Peyer's patch (tissue), 4 donors: Measurements from ENCODE around the gene SULT1B1. TPM values are rescaled to one million over a fixed set of nuclear protein-coding genes. Genes with fewer than 3 reads are reported as not detected.
A peak's percentile ranks its signal among the peaks of the same experiment; 100 is the strongest.

Source experiments
- DNase-seq, 3 donors: peaks; one replicate each; pipeline ENCODE4 v3.0.0-alpha.2; 2017 to 2019
- H3K27ac ChIP-seq, 4 donors: fragments of 200-600 bp; sonication (generic); one replicate each; pipeline ENCODE4 v1.5.1; 2016 to 2019
- H3K27me3 ChIP-seq, 2 donors: fragments of 200-600 bp; sonication (generic); one replicate each; pipeline ENCODE4 v1.5.1; 2019
- H3K36me3 ChIP-seq, 3 donors: fragments of 200-600 bp; sonication (generic); one replicate each; pipeline ENCODE4 v1.5.1; 2016 to 2019
- H3K4me1 ChIP-seq, 4 donors: fragments of 200-600 bp; sonication (generic); one replicate each; pipeline ENCODE4 v1.5.1; 2016 to 2019
- H3K4me3 ChIP-seq, 4 donors: fragments of 200-600 bp; sonication (generic); 1 replicate in 3 of 4; 2 replicates in 1 of 4; pipeline ENCODE4 v1.5.1; 2016 to 2019; ENCODE audit warnings: mild to moderate bottlenecking in 1 of 4
- H3K9me3 ChIP-seq, 4 donors: fragments of 200-600 bp; sonication (generic); one replicate each; pipeline ENCODE4 v1.5.1; 2016 to 2019; ENCODE audit warnings: mild to moderate bottlenecking in 1 of 4
- CTCF ChIP-seq, 6 experiments: fragments of 450-650 bp in 4 of 6; fragments of 200-600 bp in 2 of 6; sonication (generic) in 1 of 6; IDR thresholded peaks; one replicate each; pipeline ENCODE4 v1.5.1; 2017 to 2019; ENCODE audit warnings: antibody characterized with exemption in 6 of 6, mild to moderate bottlenecking in 3 of 6, moderate library complexity in 1 of 6
- POLR2A ChIP-seq, 2 donors: fragments of 450-650 bp; IDR thresholded peaks; one replicate each; pipeline ENCODE4 v1.5.1; 2017; ENCODE audit warnings: antibody characterized with exemption in 2 of 2, mild to moderate bottlenecking in 2 of 2, moderate library complexity in 2 of 2
- total RNA-seq, 4 donors: library from RNA; depleted of rRNA; stranded (reverse); fragments of >200 nt; gene quantifications; one replicate each; pipeline ENCODE4 v1.1.0, GENCODE V29; 2016

SULT1B1 gene
- total RNA-seq, 4 donors from 2014 or later: 15.7 to 137 (median 99.9) TPM

GRCh38 chr4:69713593-69713992 lies 46.8 kb downstream of the SULT1B1 start:
- TF ChIP-seq CTCF (IDR thresholded peaks at IDR 0.05) (no peak), POLR2A (IDR thresholded peaks at IDR 0.05) (no peak)
- H3K27ac ChIP-seq: no peak overlapping the region
- DNase-seq: peak in 1 of 3 donors; percentile 47

GRCh38 chr4:69710580-69710979 lies 49.8 kb downstream of the SULT1B1 start:
- Histone ChIP-seq H3K4me1 (no peaks in the 10 kb centered on the region), H3K27me3 (no peaks in the 10 kb centered on the region), H3K27ac (no peak overlapping the region), H3K4me3 (no peak overlapping the region), H3K36me3 (no peaks in the 10 kb centered on the region), H3K9me3 (no peaks in the 10 kb centered on the region)
- TF ChIP-seq CTCF (IDR thresholded peaks at IDR 0.05) (no peak), POLR2A (IDR thresholded peaks at IDR 0.05) (no peak)
- no peak for DNase-seq

More at GRCh38 chr4:69713593-69713992, 46.8 kb downstream of the SULT1B1 start:
- H3K4me1 ChIP-seq: no peaks in the 10 kb centered on the region
- no peaks in the 10 kb centered on the region for H3K36me3 ChIP-seq
- H3K27me3 ChIP-seq: no peaks in the 10 kb centered on the region
- H3K4me3 ChIP-seq: no peak overlapping the region
- no peaks in the 10 kb centered on the region for H3K9me3 ChIP-seq

- H3K4me1 ChIP-seq: no peaks in the 10 kb centered on the region
- H3K4me3 ChIP-seq: no peak overlapping the region
- DNase-seq: no peak
- H3K36me3 ChIP-seq: no peaks in the 10 kb centered on the region
- H3K27me3 ChIP-seq: no peaks in the 10 kb centered on the region
- H3K9me3 ChIP-seq: no peaks in the 10 kb centered on the region
- no peak overlapping the region for H3K27ac ChIP-seq
- TF ChIP-seq CTCF (IDR thresholded peaks at IDR 0.05): no peak
Observed at GRCh38 chr4:69708211-69708610, 52.2 kb downstream of the SULT1B1 start.

GRCh38 chr4:69707807-69708206 lies 52.6 kb downstream of the SULT1B1 start:
- Histone ChIP-seq H3K36me3 (no peaks in the 10 kb centered on the region), H3K27me3 (no peaks in the 10 kb centered on the region), H3K4me1 (no peaks in the 10 kb centered on the region), H3K9me3 (no peaks in the 10 kb centered on the region), H3K27ac (no peak overlapping the region), H3K4me3 (no peak overlapping the region)
- no peak for DNase-seq
- TF ChIP-seq POLR2A (IDR thresholded peaks at IDR 0.05) (no peak), CTCF (IDR thresholded peaks at IDR 0.05) (no peak)

GRCh38 chr4:69702201-69702600 lies 58.2 kb downstream of the SULT1B1 start:
- TF ChIP-seq POLR2A (IDR thresholded peaks at IDR 0.05) (no peak), CTCF (IDR thresholded peaks at IDR 0.05) (no peak)
- no peak for DNase-seq
- Histone ChIP-seq H3K9me3 (no peaks in the 10 kb centered on the region), H3K4me3 (no peak overlapping the region), H3K4me1 (no peaks in the 10 kb centered on the region), H3K27ac (no peak overlapping the region), H3K36me3 (no peaks in the 10 kb centered on the region), H3K27me3 (no peaks in the 10 kb centered on the region)

GRCh38 chr4:69701696-69702095 lies 58.7 kb downstream of the SULT1B1 start:
- Histone ChIP-seq H3K36me3 (no peaks in the 10 kb centered on the region), H3K27me3 (no peaks in the 10 kb centered on the region), H3K9me3 (no peaks in the 10 kb centered on the region), H3K4me1 (no peaks in the 10 kb centered on the region), H3K27ac (no peak overlapping the region), H3K4me3 (no peak overlapping the region)
- DNase-seq: no peak
- TF ChIP-seq CTCF (IDR thresholded peaks at IDR 0.05) (no peak), POLR2A (IDR thresholded peaks at IDR 0.05) (no peak)
